Retina (tissue), 1 donor: Measurements from ENCODE around the gene ZNF280D.
"Not testable (repeated sequence)": the region's sequence is repeated elsewhere in the genome, so short reads cannot be mapped to it uniquely, and the experiment has no call there.

ENCODE experiments used
- DNase-seq: peaks from one replicate; pipeline ENCODE4 v3.0.0-alpha.2; 2016

Gene ZNF280D

GRCh38 chr15:56733136-56734012 lies at the start of gene ZNF280D:
ZNF280D (minus strand) TSS chr15:56733509; CDS start chr15:56707109, 26,400 bp downstream.
- peak; percentile 94 for DNase-seq

- no peak for DNase-seq
Measured at GRCh38 chr15:56782306-56782705, 49.0 kb upstream of the ZNF280D start.

GRCh38 chr15:56781666-56782065 lies 48.4 kb upstream of the ZNF280D start:
- no peak for DNase-seq

GRCh38 chr15:56780102-56780725 lies 46.9 kb upstream of the ZNF280D start:
- not testable (repeated sequence) for DNase-seq

GRCh38 chr15:56779449-56779848 lies 46.1 kb upstream of the ZNF280D start:
- DNase-seq: not testable (repeated sequence)

GRCh38 chr15:56778761-56779160 lies 45.5 kb upstream of the ZNF280D start:
- DNase-seq: no peak

- DNase-seq: no peak
Measured at GRCh38 chr15:56776839-56777238, 43.5 kb upstream of the ZNF280D start.

- no peak for DNase-seq
Measured at GRCh38 chr15:56775641-56776040, 42.3 kb upstream of the ZNF280D start.

GRCh38 chr15:56774356-56774755 lies 41.0 kb upstream of the ZNF280D start:
- DNase-seq: no peak

- no peak for DNase-seq
Measured at GRCh38 chr15:56772868-56773639, 39.7 kb upstream of the ZNF280D start.

- DNase-seq: no peak
Measured at GRCh38 chr15:56770173-56770572, 36.9 kb upstream of the ZNF280D start.

- no peak for DNase-seq
Measured at GRCh38 chr15:56767315-56767714, 34.0 kb upstream of the ZNF280D start.

GRCh38 chr15:56765251-56765650 lies 31.9 kb upstream of the ZNF280D start:
- DNase-seq: no peak

- no peak for DNase-seq
Measured at GRCh38 chr15:56763141-56763895, 30.0 kb upstream of the ZNF280D start.

- DNase-seq: no peak
Measured at GRCh38 chr15:56760186-56760585, 26.9 kb upstream of the ZNF280D start.

- DNase-seq: no peak
Measured at GRCh38 chr15:56759450-56759845, 26.1 kb upstream of the ZNF280D start.

- no peak for DNase-seq
Measured at GRCh38 chr15:56758770-56759449, 25.6 kb upstream of the ZNF280D start.

GRCh38 chr15:56757875-56758274 lies 24.6 kb upstream of the ZNF280D start:
- DNase-seq: no peak

GRCh38 chr15:56754772-56755370 lies 21.6 kb upstream of the ZNF280D start:
- no peak for DNase-seq

GRCh38 chr15:56752986-56753385 lies 19.7 kb upstream of the ZNF280D start:
- no peak for DNase-seq

- no peak for DNase-seq
Measured at GRCh38 chr15:56749982-56750381, 16.7 kb upstream of the ZNF280D start.
